IPS-18c (cell line): ENCODE measurements around the gene SLAMF7.

Source experiments
- H3K4me3 ChIP-seq: 2 replicates; pipeline ENCODE4 v1.7.0; 2013; ENCODE audit warnings: low read depth, mild to moderate bottlenecking, low read length, moderate library complexity; ENCODE audit not compliant: insufficient read depth
- H3K9me3 ChIP-seq: one replicate; pipeline ENCODE4 v1.6.1; 2013; ENCODE audit warnings: mild to moderate bottlenecking, low read length, moderate library complexity; ENCODE audit not compliant: control insufficient read depth, insufficient read depth

Gene SLAMF7

DNA sequence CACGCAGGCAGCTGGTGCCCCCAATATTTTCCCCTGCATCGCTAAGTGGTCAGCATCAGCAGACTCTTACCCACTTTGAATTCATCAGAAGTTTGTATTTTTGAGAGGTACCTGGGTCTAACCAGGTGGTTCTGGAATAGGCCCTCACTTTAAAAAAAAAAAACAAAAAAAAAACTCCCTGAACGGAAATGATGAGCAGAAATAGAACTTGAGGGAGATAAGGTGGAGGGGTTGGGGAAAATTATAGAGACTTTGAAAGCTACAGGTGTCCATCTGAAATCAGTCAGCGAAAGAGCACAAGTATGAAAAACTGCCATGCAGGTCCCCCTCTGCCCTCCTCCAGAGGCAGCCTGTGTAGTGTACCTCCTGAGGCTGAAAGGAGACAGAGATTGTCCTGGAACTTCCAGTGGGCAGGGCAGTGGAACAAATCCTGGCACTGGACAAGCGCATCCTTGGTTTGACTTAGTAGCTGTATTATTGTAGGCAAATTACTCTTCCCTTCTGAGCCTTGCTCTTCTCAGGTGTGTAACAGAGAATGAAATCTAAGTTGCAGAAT, 1.2 kb downstream of the SLAMF7 start:
- Histone ChIP-seq H3K9me3 (peaks cover 2% of the 10 kb centered on the region), H3K4me3 (no peak overlapping the region)

DNA sequence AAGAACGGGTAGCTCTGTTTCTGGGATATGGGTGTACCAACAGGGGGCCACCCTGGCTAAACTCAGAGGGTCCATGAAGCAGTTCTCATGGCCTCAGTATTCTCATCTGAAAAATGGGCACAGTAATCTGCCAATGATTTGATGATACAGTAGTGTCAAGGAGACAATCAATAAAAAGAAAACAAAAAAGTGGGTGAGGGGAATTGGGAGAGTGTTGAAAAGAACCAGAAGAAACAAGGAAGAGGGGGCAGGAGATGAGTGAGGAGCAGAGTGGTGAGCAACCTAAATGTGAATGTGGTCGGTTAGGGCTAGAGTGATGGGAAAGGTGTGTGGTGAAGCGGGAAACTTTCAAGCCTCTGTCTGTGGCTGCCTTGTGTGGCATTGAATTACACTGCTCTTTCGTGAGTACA, 2.0 kb downstream of the SLAMF7 start:
- peaks cover 2% of the 10 kb centered on the region for H3K9me3 ChIP-seq
- H3K4me3 ChIP-seq: no peak overlapping the region

DNA sequence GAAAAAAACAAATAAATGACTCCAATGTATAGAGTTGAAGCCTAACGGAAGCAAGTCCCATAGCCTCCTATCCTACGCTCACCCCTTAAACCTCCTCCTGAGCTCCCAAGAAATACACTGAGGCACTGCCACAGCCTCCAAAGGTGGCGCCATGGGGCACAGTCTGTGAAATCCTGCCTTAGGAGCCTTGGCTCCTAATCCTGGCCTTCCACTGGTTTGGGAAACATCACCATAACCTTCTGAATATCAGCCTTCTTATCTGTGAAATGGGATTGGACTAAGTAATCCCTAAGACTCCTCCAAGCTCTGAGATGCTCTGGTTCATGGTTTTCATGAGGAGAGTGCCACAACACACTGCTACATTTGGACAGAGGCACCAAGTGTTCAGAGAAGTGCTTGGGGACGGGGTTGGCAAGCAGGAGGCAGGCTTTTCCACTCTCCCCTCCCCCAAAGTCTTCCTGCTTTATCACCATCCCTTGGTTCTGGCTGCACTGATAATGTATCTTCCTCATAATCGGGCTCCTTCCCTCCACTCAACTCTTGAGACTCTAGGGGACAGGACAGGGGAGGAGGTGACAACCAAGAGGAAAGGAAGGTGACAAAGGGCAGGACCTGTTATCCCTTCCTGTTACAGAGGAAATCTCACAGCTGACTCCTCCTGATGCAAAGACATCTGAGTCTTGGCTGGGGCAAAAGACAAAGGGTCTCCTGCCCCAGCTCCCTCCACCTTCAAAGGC, 2.7 kb downstream of the SLAMF7 start:
- Histone ChIP-seq H3K9me3 (no peaks in the 10 kb centered on the region), H3K4me3 (no peak overlapping the region)

DNA sequence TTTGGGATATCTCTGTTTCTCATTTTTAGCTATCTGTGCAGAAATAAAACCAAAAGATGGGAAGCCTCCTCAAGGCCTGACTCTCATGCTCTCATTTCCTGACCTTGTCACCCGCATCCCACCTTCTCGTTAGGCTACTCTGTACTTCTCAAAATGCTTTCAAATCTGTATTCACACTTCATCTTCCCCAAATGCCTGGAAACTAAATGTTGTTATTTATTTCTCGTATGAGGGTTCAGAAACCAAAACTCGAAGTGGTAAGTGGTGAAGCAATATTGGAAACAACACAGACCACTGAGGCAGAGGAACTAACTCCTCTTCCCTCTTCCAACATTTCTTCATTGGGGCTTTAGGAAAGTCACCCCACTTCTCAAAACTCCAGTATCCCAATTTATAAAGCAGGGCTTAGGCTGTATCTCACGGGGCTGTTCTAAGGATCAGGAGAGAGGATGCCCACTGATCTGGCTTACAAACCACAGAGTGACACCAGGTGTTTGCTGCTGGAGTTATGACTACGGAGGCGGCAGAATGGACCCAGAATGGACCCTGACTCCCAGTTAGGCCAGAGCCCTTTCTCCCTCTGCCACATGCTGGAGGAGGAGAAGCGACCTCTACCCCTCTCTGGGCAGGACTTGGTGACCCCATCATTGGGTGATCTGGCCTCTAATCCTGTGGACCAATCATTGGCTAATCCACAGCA, 3.5 kb downstream of the SLAMF7 start:
- H3K9me3 ChIP-seq: no peaks in the 10 kb centered on the region
- no peak overlapping the region for H3K4me3 ChIP-seq

DNA sequence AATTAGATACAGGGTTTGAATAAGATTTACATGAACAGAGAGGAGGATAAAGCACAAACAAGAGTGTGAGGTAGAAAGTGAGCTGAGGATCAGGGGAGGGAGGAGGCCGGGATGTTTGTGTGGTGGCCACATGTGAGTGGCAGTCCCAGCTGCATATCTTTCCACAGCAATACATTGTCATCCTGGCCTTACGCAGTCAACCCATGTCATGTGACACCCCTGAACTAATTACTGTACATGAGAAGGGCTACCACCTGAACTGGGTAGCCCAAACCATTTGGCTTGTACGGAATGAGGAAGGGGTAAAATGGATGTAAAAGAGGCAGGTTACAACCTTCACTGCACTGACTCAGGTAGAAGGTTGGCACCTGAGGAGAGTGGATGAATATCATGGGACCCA, 4.2 kb downstream of the SLAMF7 start:
- Histone ChIP-seq H3K4me3 (no peak overlapping the region), H3K9me3 (no peaks in the 10 kb centered on the region)

DNA sequence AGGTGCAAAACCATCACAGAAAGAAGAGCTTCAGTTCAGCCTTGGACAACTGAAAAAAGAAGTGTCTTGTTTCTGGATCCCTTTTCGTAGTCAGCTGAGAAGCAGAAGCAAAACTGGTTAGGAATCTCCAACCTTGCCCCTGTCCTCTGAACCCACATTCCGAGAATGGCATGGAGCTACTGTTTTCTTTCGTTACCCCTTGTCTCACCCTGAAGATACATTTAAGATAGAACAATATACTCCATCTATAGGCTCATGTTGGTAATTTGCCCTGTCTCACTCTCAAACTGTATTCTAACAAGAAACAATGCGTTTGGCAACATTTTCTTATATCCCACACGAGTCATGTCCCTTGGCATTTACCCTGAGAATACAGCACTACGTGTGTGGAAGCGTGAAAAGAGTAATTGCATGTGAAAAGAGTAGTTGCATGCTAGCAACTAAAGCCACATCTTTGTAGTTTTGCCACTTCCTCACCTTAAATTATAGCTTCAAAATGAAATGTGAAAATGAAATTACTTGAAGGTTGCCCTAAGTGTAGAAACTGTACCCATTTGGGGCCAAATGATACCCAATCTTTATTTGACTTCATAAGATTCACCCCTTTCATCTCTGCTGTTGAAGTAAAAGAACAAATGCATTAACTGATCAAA, 5.3 kb downstream of the SLAMF7 start:
- Histone ChIP-seq H3K4me3 (no peak overlapping the region), H3K9me3 (no peaks in the 10 kb centered on the region)

DNA sequence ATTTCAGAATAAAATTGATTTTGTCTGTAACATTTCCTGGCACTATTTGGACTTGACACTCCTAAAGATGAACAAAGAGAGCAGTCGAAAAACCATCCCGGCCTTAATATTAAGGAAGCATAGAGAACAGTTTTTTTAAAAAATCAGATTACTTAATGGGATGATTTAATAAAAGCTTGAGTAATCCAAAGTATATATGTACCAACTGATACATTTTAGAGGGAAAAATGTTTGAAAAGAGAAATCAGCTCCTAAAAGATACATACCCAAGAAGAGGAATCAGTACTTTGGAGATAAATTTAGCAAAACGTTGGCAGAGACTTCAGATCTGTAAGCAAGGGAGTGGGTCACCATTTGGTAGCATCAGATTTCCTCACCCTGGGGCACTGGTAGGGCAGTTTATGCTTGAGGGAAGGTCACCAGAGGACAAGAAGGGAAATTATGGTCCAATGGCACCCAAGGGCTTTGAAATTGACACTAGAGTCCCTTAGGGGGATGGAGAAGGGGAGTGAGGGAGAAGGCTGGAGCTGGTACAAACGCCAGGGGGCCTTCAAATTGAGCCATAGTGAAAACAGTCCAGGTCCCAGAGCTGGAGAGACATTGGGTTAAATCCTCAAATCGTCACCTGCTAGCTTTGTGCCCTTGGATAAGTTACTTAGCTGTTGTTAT, 5.9 kb downstream of the SLAMF7 start:
- Histone ChIP-seq H3K4me3 (no peak overlapping the region), H3K9me3 (no peaks in the 10 kb centered on the region)

DNA sequence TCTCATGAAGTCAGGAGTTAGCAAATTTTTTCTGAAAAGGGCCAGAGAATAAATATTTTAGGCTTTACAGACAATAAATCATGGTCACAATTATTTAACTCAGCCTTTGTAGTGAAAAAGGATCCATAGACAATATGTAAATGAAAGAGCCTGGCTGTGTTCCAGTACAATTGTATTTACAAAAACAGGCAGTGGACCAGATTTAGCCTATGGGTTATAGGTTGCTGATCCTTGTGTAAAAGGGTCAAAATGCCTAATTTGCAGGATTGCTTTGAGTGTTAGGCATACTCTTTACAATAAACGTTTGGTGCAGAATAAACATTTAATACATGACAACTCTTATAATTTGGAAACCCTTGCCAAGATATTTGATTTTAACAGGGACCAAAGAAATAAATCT, 6.5 kb downstream of the SLAMF7 start:
- H3K9me3 ChIP-seq: no peaks in the 10 kb centered on the region
- H3K4me3 ChIP-seq: no peak overlapping the region

DNA sequence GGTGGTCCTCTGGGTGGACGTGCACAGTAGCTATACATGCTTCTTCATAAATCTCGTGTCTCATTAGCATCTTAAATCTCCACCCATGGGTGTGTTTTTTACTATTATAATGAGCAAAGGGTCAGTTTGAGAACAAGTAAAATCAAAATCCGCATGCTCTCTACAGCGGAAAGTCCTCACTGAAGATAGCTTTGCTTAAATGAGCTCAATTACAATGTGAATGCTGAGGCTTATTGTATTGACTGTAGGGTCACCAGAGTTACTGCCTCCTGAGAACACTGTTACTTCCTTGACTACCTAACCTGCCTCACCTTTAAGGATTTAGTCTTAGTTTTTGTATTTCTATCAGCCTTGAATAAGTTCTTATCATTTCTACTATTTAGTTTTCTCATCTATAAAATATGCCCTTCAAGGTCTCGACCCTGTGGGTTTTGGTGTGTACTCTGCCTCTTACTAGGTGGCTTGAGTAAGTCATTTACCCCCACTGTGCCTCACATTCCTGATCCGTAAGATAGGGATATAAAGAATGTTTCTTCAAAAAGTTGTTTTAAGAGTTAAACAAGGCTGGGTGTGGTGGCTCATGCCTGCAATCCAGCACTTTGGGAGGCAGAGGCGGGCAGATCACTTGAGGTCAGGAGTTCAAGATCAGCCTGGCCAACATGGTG, 7.9 kb downstream of the SLAMF7 start:
- no peak overlapping the region for H3K4me3 ChIP-seq
- H3K9me3 ChIP-seq: no peaks in the 10 kb centered on the region

DNA sequence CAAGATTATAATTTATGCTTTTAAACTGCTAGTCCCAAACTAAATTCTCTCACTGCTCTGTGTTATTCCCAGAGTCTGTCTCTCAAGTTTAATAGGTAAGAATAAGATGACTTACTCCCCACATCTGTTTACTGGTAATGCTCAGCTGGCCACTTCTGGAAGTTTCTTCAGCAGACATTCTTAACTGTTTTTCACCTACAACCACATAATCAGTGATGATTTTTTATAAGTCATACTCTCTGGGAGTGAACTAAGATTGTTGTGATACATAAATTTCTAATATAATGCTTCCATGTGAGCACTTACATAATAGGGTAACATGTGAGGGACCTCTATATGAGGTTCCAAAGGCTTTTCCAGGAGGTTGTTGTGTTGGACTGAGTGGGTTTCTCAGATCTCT, 8.7 kb downstream of the SLAMF7 start:
- Histone ChIP-seq H3K4me3 (no peak overlapping the region), H3K9me3 (no peaks in the 10 kb centered on the region)

DNA sequence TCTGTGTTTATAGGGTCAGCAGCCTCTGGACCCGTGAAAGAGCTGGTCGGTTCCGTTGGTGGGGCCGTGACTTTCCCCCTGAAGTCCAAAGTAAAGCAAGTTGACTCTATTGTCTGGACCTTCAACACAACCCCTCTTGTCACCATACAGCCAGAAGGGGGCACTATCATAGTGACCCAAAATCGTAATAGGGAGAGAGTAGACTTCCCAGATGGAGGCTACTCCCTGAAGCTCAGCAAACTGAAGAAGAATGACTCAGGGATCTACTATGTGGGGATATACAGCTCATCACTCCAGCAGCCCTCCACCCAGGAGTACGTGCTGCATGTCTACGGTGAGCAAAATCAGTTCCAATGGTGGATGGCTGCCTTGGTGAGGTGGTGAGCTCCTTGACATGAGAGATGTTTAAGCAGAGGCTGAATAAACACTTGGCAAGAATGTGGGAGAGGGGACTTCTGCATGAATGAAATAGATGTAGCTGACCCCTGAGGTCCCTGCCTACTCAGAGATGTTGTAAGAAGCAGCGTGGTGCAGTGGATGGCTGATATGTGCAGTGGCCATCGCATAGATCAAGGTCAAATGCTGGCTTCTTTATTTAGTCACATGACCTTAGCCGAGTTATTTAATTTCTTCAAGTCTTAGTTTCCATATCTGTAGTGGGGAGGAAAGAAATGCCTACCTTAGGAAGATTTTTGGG, 9.3 kb downstream of the SLAMF7 start:
- Histone ChIP-seq H3K9me3 (no peaks in the 10 kb centered on the region), H3K4me3 (no peak overlapping the region)

DNA sequence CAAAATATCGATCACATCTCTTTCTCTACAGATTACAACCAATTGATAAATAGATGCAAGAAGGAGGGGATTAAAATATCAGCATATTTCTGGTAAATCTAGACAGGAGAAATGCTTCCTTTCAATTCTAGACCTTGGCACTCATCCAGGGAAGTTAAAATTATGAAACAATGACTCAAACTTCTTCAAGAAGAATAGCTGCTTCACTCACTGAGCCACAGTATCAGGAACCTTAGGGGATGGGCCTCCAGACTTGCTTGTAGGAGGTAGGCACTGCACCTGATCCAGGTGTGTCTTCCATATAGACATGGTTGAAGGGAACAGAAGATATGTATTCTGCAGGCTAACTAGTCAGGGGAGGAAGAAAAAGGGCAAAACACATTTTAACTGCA, 9.8 kb downstream of the SLAMF7 start:
- no peaks in the 10 kb centered on the region for H3K9me3 ChIP-seq
- H3K4me3 ChIP-seq: no peak overlapping the region

DNA sequence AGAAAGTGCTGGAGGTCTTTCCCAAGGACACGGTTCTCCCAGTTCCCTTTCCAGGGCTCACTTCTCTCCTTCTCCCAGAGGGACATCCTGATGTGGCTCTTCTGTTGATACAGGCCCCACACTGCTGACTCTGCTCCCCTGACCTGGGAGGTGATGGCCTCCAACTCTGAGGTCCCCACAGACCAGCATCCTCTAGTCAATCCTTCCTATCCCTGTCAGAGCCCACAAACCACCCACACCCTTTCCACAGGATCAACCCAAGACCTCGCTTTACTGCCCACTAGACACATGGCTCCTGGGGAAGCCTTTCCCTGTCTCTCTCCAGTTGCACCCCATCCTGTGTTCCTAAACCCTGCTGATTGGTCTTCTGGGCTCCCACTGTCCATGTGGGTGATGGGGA, 11.6 kb downstream of the SLAMF7 start:
- Histone ChIP-seq H3K4me3 (no peak overlapping the region), H3K9me3 (no peaks in the 10 kb centered on the region)

DNA sequence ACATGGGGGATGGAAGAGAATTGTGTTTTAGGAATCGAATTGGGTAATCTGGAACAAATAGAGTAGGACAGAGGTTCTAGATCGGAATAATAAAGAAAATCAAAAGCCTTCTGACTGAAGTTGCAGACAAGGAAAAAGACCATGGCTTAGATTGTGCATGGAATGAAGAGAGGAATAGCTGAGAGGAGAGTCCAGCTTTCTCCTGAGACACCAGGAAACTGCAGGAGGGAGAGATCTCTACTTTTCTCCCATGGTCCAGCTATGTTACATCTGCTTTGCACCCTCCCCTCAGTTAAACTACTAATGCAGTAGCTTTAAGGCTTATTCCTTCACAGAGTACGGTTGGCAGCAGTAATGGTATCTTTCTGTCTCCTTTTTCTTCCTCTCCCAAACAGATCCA, 13.4 kb downstream of the SLAMF7 start:
- Histone ChIP-seq H3K9me3 (no peaks in the 10 kb centered on the region), H3K4me3 (no peak overlapping the region)

DNA sequence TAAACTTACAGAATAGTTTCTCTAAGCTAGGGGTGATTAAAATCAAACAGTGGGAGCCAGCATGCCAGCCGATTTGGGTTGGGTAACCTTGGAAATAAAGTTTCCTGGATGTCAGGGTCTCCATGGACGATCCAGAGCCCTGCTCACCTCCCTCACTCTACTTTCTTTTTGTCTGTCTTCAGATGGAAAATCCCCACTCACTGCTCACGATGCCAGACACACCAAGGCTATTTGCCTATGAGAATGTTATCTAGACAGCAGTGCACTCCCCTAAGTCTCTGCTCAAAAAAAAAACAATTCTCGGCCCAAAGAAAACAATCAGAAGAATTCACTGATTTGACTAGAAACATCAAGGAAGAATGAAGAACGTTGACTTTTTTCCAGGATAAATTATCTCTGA, 13.9 kb downstream of the SLAMF7 start:
- Histone ChIP-seq H3K4me3 (no peak overlapping the region), H3K9me3 (no peaks in the 10 kb centered on the region)

DNA sequence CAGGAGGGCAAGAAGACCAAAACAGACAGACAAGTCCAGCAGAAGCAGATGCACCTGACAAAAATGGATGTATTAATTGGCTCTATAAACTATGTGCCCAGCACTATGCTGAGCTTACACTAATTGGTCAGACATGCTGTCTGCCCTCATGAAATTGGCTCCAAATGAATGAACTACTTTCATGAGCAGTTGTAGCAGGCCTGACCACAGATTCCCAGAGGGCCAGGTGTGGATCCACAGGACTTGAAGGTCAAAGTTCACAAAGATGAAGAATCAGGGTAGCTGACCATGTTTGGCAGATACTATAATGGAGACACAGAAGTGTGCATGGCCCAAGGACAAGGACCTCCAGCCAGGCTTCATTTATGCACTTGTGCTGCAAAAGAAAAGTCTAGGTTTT, 14.5 kb downstream of the SLAMF7 start:
- Histone ChIP-seq H3K9me3 (no peaks in the 10 kb centered on the region), H3K4me3 (no peak overlapping the region)

DNA sequence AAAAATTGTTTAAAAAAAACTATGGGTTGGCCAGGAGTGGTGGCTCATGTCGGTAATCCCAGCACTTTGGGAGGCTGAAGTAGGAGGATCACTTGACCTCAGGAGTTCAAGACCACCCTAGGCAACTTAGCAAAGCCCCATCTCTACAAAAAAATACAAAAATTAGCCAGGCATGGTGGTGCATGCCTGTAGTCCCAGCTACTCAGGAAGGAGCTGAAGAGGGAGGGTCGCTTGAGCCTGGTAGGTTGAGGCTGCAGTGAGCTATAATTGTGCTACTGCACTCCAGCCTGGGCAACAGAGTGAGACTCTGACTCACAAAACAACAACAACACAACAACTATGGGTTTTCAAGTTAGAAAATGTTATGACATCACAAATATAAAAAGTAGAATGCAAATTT, 16.4 kb downstream of the SLAMF7 start:
- Histone ChIP-seq H3K9me3 (no peaks in the 10 kb centered on the region), H3K4me3 (no peak overlapping the region)
